ENCODE data around the gene SPATA31E1.

- TF ChIP-seq POLR2A (IDR thresholded peaks at IDR 0.05) (no peak), CTCF (IDR thresholded peaks at IDR 0.05) (no peak)
Observed at GRCh38 chr9:87861332-87861731, 21.3 kb upstream of the SPATA31E1 start.

All from right lobe of liver (tissue), 4 donors.